ENCODE results near the gene TUBGCP2. TPM values are rescaled to one million over a fixed set of nuclear protein-coding genes. Genes with fewer than 3 reads are reported as not detected.

The TUBGCP2 gene
- total and polyA plus RNA-seq, 9 of the 15 experiments (the other 6 are each of a cell fraction or from before 2014, with no cell fraction given): 4.3 to 56.6 (median 28.4) TPM

- TF ChIP-seq ZNF277 (CRISPR knock-in tag; IDR thresholded peaks at IDR 0.05; ENCODE audit: borderline replicate concordance) (no peak), PCBP1 (IDR thresholded peaks at IDR 0.05; ENCODE audit: low read depth, low read length, poor library complexity, severe bottlenecking) (peak; percentile 24), RHOXF2B (CRISPR knock-in tag; conservative IDR thresholded peaks at IDR 0.05) (no peak), TFAM (CRISPR knock-in tag; conservative IDR thresholded peaks at IDR 0.05) (no peak), YY1 (IDR thresholded peaks at IDR 0.05; ENCODE audit: borderline replicate concordance in 1 of 3, control insufficient read depth in 1 of 3, extremely low read depth in 1 of 3, insufficient read depth in 3 of 3, insufficient read length in 1 of 3, insufficient replicate concordance in 2 of 3, low read depth in 1 of 3, low read length in 2 of 3) (peak in 1 of 3 experiments; percentile 22), BDP1 (IDR thresholded peaks at IDR 0.05; ENCODE audit: insufficient read depth, insufficient read length) (no peak), ATF4 (CRISPR knock-in tag; IDR thresholded peaks at IDR 0.05) (no peak), ZC3H8 (IDR thresholded peaks at IDR 0.05) (no peak), GATA2 (CRISPR knock-in tag; IDR thresholded peaks at IDR 0.05) (no peak), ELF1 (tag; IDR thresholded peaks at IDR 0.05) (no peak), GABPB2 (CRISPR knock-in tag; conservative IDR thresholded peaks at IDR 0.05) (no peak), ZNF609 (CRISPR knock-in tag; IDR thresholded peaks at IDR 0.05; ENCODE audit: borderline replicate concordance) (no peak), ETS1 (conservative IDR thresholded peaks at IDR 0.05; ENCODE audit: control insufficient read depth, low read depth, low read length) (no peak), PCBP2 (IDR thresholded peaks at IDR 0.05; ENCODE audit: low read depth, low read length, poor library complexity, severe bottlenecking) (no peak)
Observed at GRCh38 chr10:133260895-133261725, 47.6 kb downstream of the TUBGCP2 start (continued).
